Stimulated activated CD8-positive, alpha-beta memory T cell treated with anti-CD3 and anti-CD28 coated beads, Interleukin-2, amount 100 ng/mL, for 48 hours (primary cell): ENCODE data around the gene CCDC92B.
A peak's percentile ranks its signal among the peaks of the same experiment; 100 is the strongest.

ENCODE experiments used
- DNase-seq, 2 donors: peaks; one replicate each; pipeline ENCODE4 v3.0.0-alpha.2; 2020; ENCODE audit warnings: low read depth in 2 of 2

CCDC92B gene

GRCh38 chr17:2778489-2778888 lies 29.0 kb upstream of the CCDC92B start:
- no peak for DNase-seq

- no peak for DNase-seq
These were observed 27.9 kb upstream of the CCDC92B start for GRCh38 chr17:2777242-2777867.

- DNase-seq: no peak
These were observed 27.3 kb upstream of the CCDC92B start for GRCh38 chr17:2776589-2777241.

DNA sequence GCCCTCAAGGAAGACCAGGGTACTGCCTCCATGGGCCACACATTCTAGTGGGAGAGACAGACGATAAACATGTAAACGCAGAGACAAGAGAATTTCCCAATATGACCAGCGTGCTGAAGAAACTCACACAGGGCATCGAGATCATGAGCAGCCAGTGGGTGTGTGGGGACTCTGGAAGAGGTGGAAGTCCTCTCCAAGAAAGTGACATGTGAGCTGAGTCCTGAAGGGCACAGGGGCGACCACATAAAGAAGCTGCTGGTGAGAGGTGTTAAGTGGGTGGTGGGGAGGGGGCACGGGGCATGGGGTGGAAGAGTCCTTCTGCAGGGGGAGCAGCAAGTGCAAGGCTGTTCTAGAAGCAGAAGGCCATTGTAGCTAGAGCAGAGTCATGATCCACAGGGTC lies 25.8 kb upstream of the CCDC92B start:
- no peak for DNase-seq

DNA sequence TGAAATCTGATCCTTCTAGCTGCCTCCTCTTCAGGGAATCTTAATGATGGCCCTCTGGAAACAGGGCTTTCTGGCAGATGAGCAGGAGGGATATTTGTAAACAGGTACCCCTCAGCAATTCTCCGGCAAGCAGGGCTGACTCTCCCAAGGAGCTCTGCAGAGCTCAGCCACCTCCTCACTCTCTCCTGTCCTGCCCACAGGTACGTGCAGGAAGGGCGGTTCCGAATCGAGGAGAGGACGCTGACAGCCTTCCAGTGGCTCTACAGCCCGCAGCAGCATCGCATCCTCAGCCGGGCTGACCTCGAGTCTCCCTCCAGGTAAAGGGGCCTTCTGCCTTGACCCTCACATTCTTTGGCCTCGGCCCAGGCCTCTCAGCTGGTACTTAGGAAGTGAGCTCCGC lies 20.7 kb upstream of the CCDC92B start:
- DNase-seq: no peak

GRCh38 chr17:2758870-2759269 lies 9.4 kb upstream of the CCDC92B start:
- no peak for DNase-seq

- no peak for DNase-seq
These were observed 6.7 kb upstream of the CCDC92B start for GRCh38 chr17:2755891-2756724.

GRCh38 chr17:2751491-2751890 lies 2.0 kb upstream of the CCDC92B start:
- DNase-seq: no peak

DNA sequence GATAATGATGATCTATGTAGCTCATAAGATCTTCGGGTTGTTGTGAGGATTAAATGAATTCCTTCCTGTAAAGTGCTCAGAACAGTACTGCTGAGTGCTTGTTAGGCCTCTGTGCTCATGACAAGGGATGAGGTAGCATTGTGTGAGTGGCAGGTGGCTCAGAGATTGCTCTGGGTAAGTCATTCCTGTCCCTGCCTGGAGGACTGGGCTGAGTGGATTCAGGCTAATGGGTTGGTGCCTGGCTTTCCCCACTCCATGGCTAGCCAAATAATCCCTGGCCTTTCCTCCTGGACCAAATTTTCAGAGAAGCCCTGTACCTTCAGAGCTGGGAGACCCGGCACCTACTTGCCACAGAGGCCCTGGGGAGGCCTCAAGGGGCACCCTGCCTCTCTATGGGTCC lies 1.3 kb upstream of the CCDC92B start:
- no peak for DNase-seq

GRCh38 chr17:2749784-2750181 lies 331 bp upstream of the CCDC92B start:
- DNase-seq: peak; percentile 63 to 65

GRCh38 chr17:2745317-2746037 lies 4.0 kb downstream of the CCDC92B start:
- no peak for DNase-seq

DNA sequence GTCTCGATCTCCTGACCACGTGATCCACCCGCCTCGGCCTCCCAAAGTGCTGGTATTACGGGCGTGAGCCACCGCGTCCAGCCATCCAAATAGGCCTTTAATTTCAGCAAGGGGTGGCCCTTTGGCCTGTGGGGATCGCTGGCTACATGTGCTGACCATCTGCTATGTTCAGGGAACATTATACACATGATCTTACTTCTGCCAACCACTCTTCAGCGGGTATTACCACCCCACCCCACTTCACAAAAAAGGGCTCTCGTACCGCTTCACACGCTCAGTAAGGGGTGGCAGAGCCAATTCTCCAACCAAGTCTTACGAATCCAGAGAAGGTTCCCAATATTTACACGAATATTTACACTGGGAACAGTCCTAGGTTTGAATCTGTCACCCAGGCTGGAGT lies 11.8 kb downstream of the CCDC92B start:
- no peak for DNase-seq

GRCh38 chr17:2736956-2737355 lies 12.5 kb downstream of the CCDC92B start:
- no peak for DNase-seq

DNA sequence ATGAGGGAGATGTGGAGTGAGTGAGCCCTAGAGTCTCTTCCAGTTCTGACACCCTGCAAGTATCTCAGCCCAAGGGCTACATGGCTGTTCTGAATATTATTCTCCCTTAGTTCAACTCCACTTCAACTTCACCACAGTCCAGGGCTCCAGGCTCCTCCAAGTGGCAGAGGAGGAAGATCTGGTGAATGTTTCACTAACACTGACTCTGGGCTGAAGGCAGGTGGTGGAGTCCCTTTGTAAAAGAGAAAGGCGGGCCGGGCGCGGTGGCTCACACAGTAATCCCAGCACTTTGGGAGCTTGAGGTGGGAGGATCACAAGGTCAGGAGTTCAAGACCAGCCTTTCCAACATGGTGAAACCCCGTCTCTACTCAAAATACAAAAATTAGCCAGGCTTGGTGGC lies 13.6 kb downstream of the CCDC92B start:
- DNase-seq: no peak

DNA sequence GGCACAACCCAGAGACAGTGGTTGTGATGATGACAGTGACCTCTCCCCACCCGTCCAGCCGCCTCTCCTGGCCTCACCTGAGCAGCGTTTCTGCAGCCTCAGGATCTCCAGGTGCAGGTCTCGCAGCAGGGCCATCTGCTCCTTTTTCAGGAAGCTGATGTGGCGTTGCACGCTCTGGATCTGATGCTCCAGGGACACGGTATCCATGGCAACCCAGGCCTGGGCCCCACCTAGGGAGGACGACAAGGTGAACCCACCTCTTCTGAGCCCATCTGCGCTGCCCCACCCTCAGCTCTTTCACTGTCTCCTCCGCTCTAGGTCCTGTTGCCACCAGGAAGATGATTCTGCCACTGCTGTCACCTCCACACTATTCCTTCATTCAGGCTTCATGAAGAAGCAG lies 14.5 kb downstream of the CCDC92B start:
- DNase-seq: no peak

- no peak for DNase-seq
These were observed 17.6 kb downstream of the CCDC92B start for GRCh38 chr17:2731807-2732206.

- no peak for DNase-seq
These were observed 18.6 kb downstream of the CCDC92B start for GRCh38 chr17:2730764-2731353.

- peak; percentile 30 to 36 for DNase-seq
These were observed 24.7 kb downstream of the CCDC92B start for GRCh38 chr17:2724784-2725164.

- no peak for DNase-seq
These were observed 25.3 kb downstream of the CCDC92B start for GRCh38 chr17:2723997-2724783.

GRCh38 chr17:2723505-2723996 lies 25.9 kb downstream of the CCDC92B start:
- DNase-seq: no peak

DNA sequence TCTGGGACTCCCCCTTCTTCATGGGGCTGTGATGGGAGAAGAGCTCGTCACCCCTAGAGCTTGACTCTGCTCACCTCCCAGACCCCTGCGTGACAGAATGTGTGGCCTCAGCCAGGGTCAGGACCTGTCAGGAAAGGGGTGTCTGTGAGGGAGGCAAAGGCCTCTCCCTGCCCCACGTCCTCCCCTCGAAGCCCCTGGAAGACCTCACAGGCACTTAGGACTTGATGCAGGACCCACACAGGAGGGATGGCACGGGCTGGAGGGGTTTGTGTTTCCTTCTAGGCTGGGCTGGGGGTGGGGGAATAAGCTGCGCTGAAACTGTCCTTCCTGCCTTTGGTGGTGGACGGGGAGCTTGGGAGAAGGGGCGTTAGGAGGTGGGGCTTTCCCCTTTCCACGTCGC lies 26.8 kb downstream of the CCDC92B start:
- DNase-seq: no peak
